Large intestine (tissue), 3 donors: ENCODE results near the gene SRMS. TPM values are rescaled to one million over a fixed set of nuclear protein-coding genes. Genes with fewer than 3 reads are reported as not detected.

Experiments used
- DNase-seq, 2 donors: peaks; one replicate each; pipeline versions ENCODE4 v3.0.0 to v3.0.0-alpha.2; 2013
- H3K27ac ChIP-seq: one replicate; pipeline ENCODE4 v1.5.1; 2013; ENCODE audit warnings: low read length
- H3K27me3 ChIP-seq: 2 replicates; pipeline ENCODE4 v1.6.1; 2013; ENCODE audit warnings: low read length; ENCODE audit not compliant: control insufficient read depth, insufficient read depth
- H3K36me3 ChIP-seq: 2 replicates; pipeline ENCODE4 v1.6.1; 2013; ENCODE audit warnings: low read length; ENCODE audit not compliant: control insufficient read depth, insufficient read depth
- H3K4me1 ChIP-seq: one replicate; pipeline ENCODE4 v1.6.1; 2013; ENCODE audit warnings: low read length; ENCODE audit not compliant: control insufficient read depth, insufficient read depth
- H3K4me3 ChIP-seq: one replicate; pipeline ENCODE4 v1.5.1; 2013; ENCODE audit warnings: low read length
- H3K9me3 ChIP-seq: one replicate; pipeline ENCODE4 v1.6.1; 2013; ENCODE audit warnings: mild to moderate bottlenecking, low read depth, low read length, moderate library complexity; ENCODE audit not compliant: control insufficient read depth
- WGBS: methylation state at CpG from one replicate; pipeline ENCODE4 v1.1.5; 2013; ENCODE audit warnings: low lambda C conversion rate; ENCODE audit not compliant: insufficient coverage; 5-methylcytosine and 5-hydroxymethylcytosine counted together
- polyA plus RNA-seq: library from polyadenylated mRNA; unstranded; fragments of 120-200 nt; gene quantifications from one replicate; pipeline ENCODE4 v1.2.1, GENCODE V29; 2013

The SRMS gene
- polyA plus RNA-seq, 1 donor, result 0.16 TPM

GRCh38 chr20:63549019-63549418 is 1.5 kb upstream of the SRMS start:
- H3K36me3 ChIP-seq, result no peaks in the 10 kb centered on the region
- no peak overlapping the region for H3K27ac ChIP-seq
- H3K27me3 ChIP-seq, result peaks cover 59% of the 10 kb centered on the region
- H3K4me3 ChIP-seq, result no peak overlapping the region
- no CpG with 5 or more reads among the region's 25 CpGs for WGBS
- peaks cover 7% of the 10 kb centered on the region for H3K9me3 ChIP-seq
- DNase-seq, result no peak
- peaks cover 16% of the 10 kb centered on the region for H3K4me1 ChIP-seq

GRCh38 chr20:63548542-63548941 is 993 bp upstream of the SRMS start:
- peaks cover 57% of the 10 kb centered on the region for H3K27me3 ChIP-seq
- no peak overlapping the region for H3K4me3 ChIP-seq
- no peak overlapping the region for H3K27ac ChIP-seq
- peaks cover 7% of the 10 kb centered on the region for H3K9me3 ChIP-seq
- no peaks in the 10 kb centered on the region for H3K36me3 ChIP-seq
- H3K4me1 ChIP-seq, result peaks cover 16% of the 10 kb centered on the region
- WGBS, result no CpG with 5 or more reads among the region's 11 CpGs
- DNase-seq, result no peak

- peaks cover 16% of the 10 kb centered on the region for H3K4me1 ChIP-seq
- no peaks in the 10 kb centered on the region for H3K36me3 ChIP-seq
- H3K9me3 ChIP-seq, result peaks cover 2% of the 10 kb centered on the region
- no peak for DNase-seq
- WGBS, result no CpG with 5 or more reads among the region's 58 CpGs
- H3K4me3 ChIP-seq, result no peak overlapping the region
- no peak overlapping the region for H3K27ac ChIP-seq
- peaks cover 49% of the 10 kb centered on the region for H3K27me3 ChIP-seq
Observed at GRCh38 chr20:63546956-63547724, 409 bp downstream of the SRMS start.

DNA sequence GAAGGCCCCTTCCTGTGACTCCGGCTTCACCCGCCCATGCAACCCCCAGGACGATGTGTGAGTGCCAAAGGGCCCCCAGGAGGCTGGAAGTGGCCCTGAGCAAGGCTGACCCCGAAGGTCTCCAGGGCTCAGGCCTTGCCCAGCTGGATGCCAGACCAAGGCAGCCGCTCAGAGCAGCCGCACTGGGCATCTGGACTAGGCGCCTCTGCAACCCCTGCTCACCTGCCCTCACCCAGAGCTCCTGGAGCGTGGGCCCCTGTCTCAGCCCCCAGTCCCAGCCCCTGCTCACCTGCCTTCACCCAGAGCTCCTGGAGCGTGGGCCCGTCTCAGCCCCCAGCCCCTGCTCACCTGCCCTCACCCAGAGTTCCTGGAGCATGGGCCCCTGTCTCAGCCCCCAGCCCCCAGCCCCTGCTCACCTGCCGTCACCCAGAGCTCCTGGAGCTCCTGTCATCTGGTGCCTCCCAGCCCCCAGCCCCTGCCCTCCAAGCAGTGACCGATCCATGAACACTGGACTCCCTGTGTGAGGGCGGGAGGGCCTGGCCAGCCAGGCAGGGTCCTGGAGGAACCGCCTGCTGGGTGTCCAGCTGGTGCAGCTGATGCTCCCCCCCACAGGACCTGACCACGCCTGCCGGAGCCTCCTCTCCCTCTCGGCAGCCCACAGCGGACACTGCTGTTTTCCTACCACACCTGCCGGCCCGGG is 1.1 kb downstream of the SRMS start:
- H3K27me3 ChIP-seq, result peaks cover 48% of the 10 kb centered on the region
- no peak for DNase-seq
- H3K4me3 ChIP-seq, result no peak overlapping the region
- H3K36me3 ChIP-seq, result no peaks in the 10 kb centered on the region
- H3K4me1 ChIP-seq, result peaks cover 16% of the 10 kb centered on the region
- peaks cover 2% of the 10 kb centered on the region for H3K9me3 ChIP-seq
- H3K27ac ChIP-seq, result no peak overlapping the region
- WGBS, result no CpG with 5 or more reads among the region's 20 CpGs

DNA sequence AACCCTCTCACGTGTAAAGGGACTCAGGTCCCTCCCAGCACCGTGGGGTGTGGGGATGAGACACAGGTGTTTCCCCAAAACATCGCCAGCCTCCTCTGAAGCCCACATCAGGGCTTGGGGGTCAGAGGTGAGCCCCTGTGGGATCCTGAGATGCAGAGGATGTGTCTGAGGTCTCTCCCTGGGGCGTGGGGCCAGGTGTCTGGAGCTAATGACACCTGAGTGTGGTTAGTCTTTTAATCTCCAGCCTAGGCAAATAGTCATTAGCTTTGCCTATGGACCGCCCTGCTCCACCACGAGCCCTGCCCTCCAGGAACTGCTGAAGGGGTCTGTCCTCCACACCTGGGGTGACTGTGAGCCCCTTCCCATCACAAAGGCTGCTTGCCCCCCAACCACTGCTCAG is 1.7 kb downstream of the SRMS start:
- WGBS, result no CpG with 5 or more reads among the region's 6 CpGs
- H3K36me3 ChIP-seq, result no peaks in the 10 kb centered on the region
- peaks cover 16% of the 10 kb centered on the region for H3K4me1 ChIP-seq
- H3K4me3 ChIP-seq, result no peak overlapping the region
- DNase-seq, result peak in 1 of 2 donors; percentile 54
- H3K9me3 ChIP-seq, result peaks cover 2% of the 10 kb centered on the region
- peaks cover 46% of the 10 kb centered on the region for H3K27me3 ChIP-seq
- H3K27ac ChIP-seq, result peak overlapping the region; percentile 29

DNA sequence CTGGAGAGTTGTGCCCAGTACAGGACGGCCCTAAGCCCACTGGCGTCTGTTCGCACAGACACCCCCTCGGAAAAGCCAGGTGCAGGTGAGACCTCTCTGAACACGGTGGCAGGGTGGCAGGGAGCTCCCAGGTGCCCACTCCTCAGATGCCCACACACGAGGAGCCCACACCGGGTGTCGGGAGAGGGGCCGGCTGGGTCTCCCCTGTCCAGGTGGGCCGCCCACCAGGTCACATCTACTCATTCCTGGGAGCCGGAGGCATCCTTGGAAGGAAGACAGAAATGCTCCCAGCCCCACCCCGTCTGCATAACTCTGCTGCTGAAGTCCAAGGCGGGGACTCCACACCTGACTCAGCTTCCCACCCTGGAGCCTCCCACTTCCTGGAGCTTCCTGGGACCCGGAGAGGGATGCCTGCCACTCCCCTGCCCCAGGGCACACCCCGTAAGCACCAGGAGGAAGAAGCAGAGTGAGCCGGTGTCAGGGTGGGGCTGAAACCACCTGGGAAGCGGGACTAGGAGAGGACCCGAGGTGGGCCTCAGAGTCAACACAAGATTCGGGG is 2.5 kb downstream of the SRMS start:
- peaks cover 41% of the 10 kb centered on the region for H3K27me3 ChIP-seq
- WGBS, result no CpG with 5 or more reads among the region's 19 CpGs
- DNase-seq, result peak; percentile 86 to 92
- no peak overlapping the region for H3K4me3 ChIP-seq
- no peaks in the 10 kb centered on the region for H3K36me3 ChIP-seq
- peaks cover 2% of the 10 kb centered on the region for H3K9me3 ChIP-seq
- H3K27ac ChIP-seq, result peak overlapping the region; percentile 29
- H3K4me1 ChIP-seq, result peaks cover 16% of the 10 kb centered on the region

DNA sequence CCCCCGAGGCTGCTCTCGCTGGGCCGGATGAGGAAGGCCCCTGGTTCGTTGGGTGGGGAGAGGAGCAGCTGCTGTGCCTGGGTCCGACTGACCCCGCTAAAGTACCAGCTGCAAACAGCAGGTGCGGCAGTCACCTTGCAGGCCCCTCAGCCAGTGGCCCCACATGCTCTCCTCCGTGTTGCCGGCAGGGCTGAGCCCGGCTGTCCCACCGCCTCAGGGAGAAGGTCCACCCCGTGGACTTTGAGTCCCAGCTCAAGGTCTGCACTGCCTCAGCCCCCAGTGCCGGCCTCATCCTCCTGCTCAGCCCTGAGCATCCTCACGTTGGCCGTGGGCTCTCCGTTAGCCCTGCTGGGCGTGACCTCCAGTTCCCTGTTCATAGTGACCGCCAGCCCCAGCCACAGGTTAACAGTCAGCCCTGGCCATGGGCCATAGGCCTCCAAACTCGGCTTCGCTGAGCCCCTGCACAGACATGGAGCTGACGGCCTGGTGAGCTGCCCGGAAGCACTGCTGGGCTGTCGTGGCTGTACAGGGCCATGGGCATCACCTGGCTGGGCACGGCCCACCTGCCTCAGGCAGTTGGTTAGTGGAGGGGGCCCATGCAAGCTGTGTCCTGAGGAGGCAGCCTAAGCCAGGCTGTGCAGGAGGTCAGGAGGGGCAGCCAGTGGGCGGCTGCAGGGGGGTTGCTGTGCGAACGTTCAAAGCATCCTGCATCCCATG is 3.1 kb downstream of the SRMS start:
- H3K9me3 ChIP-seq, result peaks cover 2% of the 10 kb centered on the region
- H3K27me3 ChIP-seq, result peaks cover 35% of the 10 kb centered on the region
- peak; percentile 58 to 73 for DNase-seq
- no peak overlapping the region for H3K27ac ChIP-seq
- WGBS, result no CpG with 5 or more reads among the region's 27 CpGs
- no peak overlapping the region for H3K4me3 ChIP-seq
- peaks cover 16% of the 10 kb centered on the region for H3K4me1 ChIP-seq
- H3K36me3 ChIP-seq, result no peaks in the 10 kb centered on the region

DNA sequence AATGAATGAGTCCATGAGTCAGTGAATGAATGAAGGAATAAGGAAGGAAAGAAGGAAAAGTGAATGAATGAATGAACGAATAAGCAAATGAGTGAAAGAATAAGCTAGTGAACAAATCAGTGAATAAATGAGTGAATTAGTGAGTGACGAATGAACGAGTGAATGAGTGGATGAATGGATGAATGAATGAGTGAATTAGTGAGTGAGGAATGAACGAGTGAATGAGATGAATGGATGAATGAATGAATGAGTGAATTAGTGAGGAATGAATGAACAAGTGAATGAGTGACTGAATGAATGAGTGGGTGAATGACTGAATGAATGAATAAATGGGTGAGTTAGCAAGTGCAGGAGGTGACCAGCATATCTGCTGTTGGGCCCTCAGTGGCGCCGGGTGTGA is 3.8 kb downstream of the SRMS start:
- WGBS, result 89% methylated on average over 4 of the region's 6 CpGs
- DNase-seq, result no peak
- no peak overlapping the region for H3K4me3 ChIP-seq
- no peaks in the 10 kb centered on the region for H3K36me3 ChIP-seq
- peaks cover 16% of the 10 kb centered on the region for H3K4me1 ChIP-seq
- H3K27ac ChIP-seq, result no peak overlapping the region
- peaks cover 2% of the 10 kb centered on the region for H3K9me3 ChIP-seq
- H3K27me3 ChIP-seq, result peaks cover 30% of the 10 kb centered on the region

- Histone ChIP-seq H3K4me3 (no peak overlapping the region), H3K36me3 (no peaks in the 10 kb centered on the region), H3K27me3 (peaks cover 24% of the 10 kb centered on the region), H3K27ac (no peak overlapping the region), H3K9me3 (peaks cover 1% of the 10 kb centered on the region), H3K4me1 (peaks cover 20% of the 10 kb centered on the region)
- DNase-seq, result no peak
- WGBS, result no CpG with 5 or more reads among the region's 10 CpGs
Observed at GRCh38 chr20:63543131-63543530, 4.4 kb downstream of the SRMS start.

- DNase-seq, result no peak
- Histone ChIP-seq H3K4me3 (no peak overlapping the region), H3K27ac (no peak overlapping the region)
Observed at GRCh38 chr20:63542696-63543095, 4.9 kb downstream of the SRMS start.

More at GRCh38 chr20:63542696-63543095, 4.9 kb downstream of the SRMS start:
- WGBS, result no CpG with 5 or more reads among the region's 10 CpGs
- peaks cover 22% of the 10 kb centered on the region for H3K4me1 ChIP-seq
- H3K9me3 ChIP-seq, result no peaks in the 10 kb centered on the region
- H3K36me3 ChIP-seq, result no peaks in the 10 kb centered on the region
- peaks cover 19% of the 10 kb centered on the region for H3K27me3 ChIP-seq
